Fibroblast of lung (primary cell): ENCODE measurements around the gene CAMK1D. TPM values are rescaled to one million over a fixed set of nuclear protein-coding genes. Genes with fewer than 3 reads are reported as not detected.

Source experiments
- DNase-seq, 2 donors: peaks; one replicate each; pipeline versions ENCODE4 v3.0.0 to v3.0.0-alpha.2; 2010; ENCODE audit warnings: low read depth in 2 of 2
- H2AFZ ChIP-seq: 2 replicates; pipeline ENCODE4 v1.5.1; 2012; ENCODE audit warnings: low read length, control low read depth, inconsistent platforms
- H3K27ac ChIP-seq: 2 replicates; pipeline ENCODE4 v1.5.1; 2011; ENCODE audit warnings: low read length, control low read depth; ENCODE audit not compliant: insufficient read depth
- H3K27me3 ChIP-seq: 2 replicates; pipeline ENCODE4 v1.5.1; 2011; ENCODE audit warnings: mild to moderate bottlenecking, low read length; ENCODE audit not compliant: control insufficient read depth, insufficient read depth
- H3K36me3 ChIP-seq: 2 replicates; pipeline ENCODE4 v1.5.1; 2011; ENCODE audit warnings: low read length; ENCODE audit not compliant: control insufficient read depth, insufficient read depth
- H3K4me1 ChIP-seq: 2 replicates; pipeline ENCODE4 v1.5.1; 2011; ENCODE audit warnings: low read length; ENCODE audit not compliant: control insufficient read depth, insufficient read depth; ENCODE audit errors: extremely low read depth
- H3K4me2 ChIP-seq: 2 replicates; pipeline ENCODE4 v1.5.1; 2011; ENCODE audit warnings: low read length, control low read depth; ENCODE audit not compliant: insufficient read depth; ENCODE audit errors: extremely low read depth
- H3K4me3 ChIP-seq, 4 experiments: fragments of 200-600 bp in 1 of 4; sonication (generic) in 1 of 4; replicated peaks in 1 of 4; 2 replicates each; pipeline ENCODE4 v1.5.1; 2011 to 2016; ENCODE audit warnings: low read length in 4 of 4, low read depth in 3 of 4, mild to moderate bottlenecking in 3 of 4, control low read depth in 2 of 4, inconsistent platforms in 1 of 4, mixed read lengths in 1 of 4; ENCODE audit not compliant: insufficient read depth in 1 of 4; ENCODE audit errors: control extremely low read depth in 1 of 4
- H3K79me2 ChIP-seq: 2 replicates; pipeline ENCODE4 v1.5.1; 2012; ENCODE audit warnings: mild to moderate bottlenecking, low read length, inconsistent platforms; ENCODE audit not compliant: control insufficient read depth, insufficient read depth
- H3K9ac ChIP-seq: 2 replicates; pipeline ENCODE4 v1.5.1; 2011; ENCODE audit warnings: mild to moderate bottlenecking, low read length, control low read depth; ENCODE audit not compliant: insufficient read depth
- H3K9me3 ChIP-seq: 2 replicates; pipeline ENCODE4 v1.5.1; 2012; ENCODE audit warnings: low read depth, low read length; ENCODE audit not compliant: control insufficient read depth, insufficient read depth
- H4K20me1 ChIP-seq: 2 replicates; pipeline ENCODE4 v1.5.1; 2011; ENCODE audit warnings: low read length; ENCODE audit not compliant: control insufficient read depth, insufficient read depth; ENCODE audit errors: extremely low read depth
- EZH2 ChIP-seq: IDR thresholded peaks from 2 replicates; pipeline ENCODE4 v1.5.1; 2012; ENCODE audit warnings: low read length, control low read depth, mild to moderate bottlenecking; ENCODE audit errors: missing control alignments
- polyA plus RNA-seq, 2 donors: library from polyadenylated mRNA; depleted of rRNA in 1 of 2; stranded (reverse) in 1 of 2; unstranded in 1 of 2; fragments of >200 nt; gene quantifications; 2 replicates each; pipeline ENCODE4 v1.2.1, GENCODE V29; 2011 to 2012; ENCODE audit warnings: missing spikeins in 1 of 2
- total RNA-seq: library from RNA; depleted of rRNA; stranded (reverse); fragments of >200 nt; gene quantifications from 2 replicates; pipeline ENCODE4 v1.2.1, GENCODE V29; 2014
- TF ChIP-seq, protein P1 (sequence below), 2 donors: IDR thresholded peaks in 1 of 2; conservative IDR thresholded peaks in 1 of 2; 1 replicate in 1 of 2; 2 replicates in 1 of 2; pipeline ENCODE4 v1.5.1; 2011 to 2012; ENCODE audit warnings: low read length in 2 of 2, control low read depth in 1 of 2, inconsistent platforms in 1 of 2, low read depth in 1 of 2, mild to moderate bottlenecking in 1 of 2

CAMK1D gene
- total and polyA plus RNA-seq, 2 donors (not counting 1 experiment from before 2014, with no cell fraction given) = 2.3 TPM

- H2AFZ ChIP-seq = no peak overlapping the region
- TF ChIP-seq EZH2 = no peak
- TF ChIP-seq, protein P1, sequence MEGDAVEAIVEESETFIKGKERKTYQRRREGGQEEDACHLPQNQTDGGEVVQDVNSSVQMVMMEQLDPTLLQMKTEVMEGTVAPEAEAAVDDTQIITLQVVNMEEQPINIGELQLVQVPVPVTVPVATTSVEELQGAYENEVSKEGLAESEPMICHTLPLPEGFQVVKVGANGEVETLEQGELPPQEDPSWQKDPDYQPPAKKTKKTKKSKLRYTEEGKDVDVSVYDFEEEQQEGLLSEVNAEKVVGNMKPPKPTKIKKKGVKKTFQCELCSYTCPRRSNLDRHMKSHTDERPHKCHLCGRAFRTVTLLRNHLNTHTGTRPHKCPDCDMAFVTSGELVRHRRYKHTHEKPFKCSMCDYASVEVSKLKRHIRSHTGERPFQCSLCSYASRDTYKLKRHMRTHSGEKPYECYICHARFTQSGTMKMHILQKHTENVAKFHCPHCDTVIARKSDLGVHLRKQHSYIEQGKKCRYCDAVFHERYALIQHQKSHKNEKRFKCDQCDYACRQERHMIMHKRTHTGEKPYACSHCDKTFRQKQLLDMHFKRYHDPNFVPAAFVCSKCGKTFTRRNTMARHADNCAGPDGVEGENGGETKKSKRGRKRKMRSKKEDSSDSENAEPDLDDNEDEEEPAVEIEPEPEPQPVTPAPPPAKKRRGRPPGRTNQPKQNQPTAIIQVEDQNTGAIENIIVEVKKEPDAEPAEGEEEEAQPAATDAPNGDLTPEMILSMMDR (conservative IDR thresholded peaks at IDR 0.05 in 1 of 2, IDR thresholded peaks at IDR 0.05 in 1 of 2; ENCODE audit: low read depth in 1 of 2, low read length in 2 of 2) = no peak
- DNase-seq = no peak
These were observed 46.7 kb downstream of the CAMK1D start for GRCh38 chr10:12396093-12396492.

DNA sequence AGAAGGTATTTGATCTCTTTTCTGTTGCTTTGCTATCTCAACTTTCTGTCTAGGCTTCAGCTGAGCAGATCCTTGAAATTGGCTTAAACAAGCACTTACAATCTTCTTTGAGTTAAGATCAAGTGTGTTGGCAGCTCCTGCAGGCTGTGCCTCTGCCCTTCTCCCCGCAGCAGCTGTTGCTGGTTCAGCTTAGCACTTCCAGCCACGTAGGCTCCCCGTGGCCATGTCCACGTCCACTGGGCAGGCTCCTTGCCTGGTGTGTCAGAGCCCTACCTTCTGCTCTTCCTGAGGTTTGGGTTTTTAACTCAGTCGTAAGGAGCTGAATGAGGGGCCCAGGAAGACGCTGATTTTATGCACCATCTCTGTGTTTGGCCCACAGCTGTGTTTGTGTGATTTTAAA lies 47.2 kb downstream of the CAMK1D start:
- Histone ChIP-seq H3K9ac (no peak overlapping the region), H3K79me2 (no peaks in the 10 kb centered on the region), H3K27ac (no peak overlapping the region), H2AFZ (no peak overlapping the region), H3K4me1 (no peaks in the 10 kb centered on the region), H3K4me2 (no peak overlapping the region), H3K9me3 (no peaks in the 10 kb centered on the region), H3K36me3 (no peaks in the 10 kb centered on the region), H4K20me1 (no peaks in the 10 kb centered on the region), H3K27me3 (no peaks in the 10 kb centered on the region), H3K4me3 (no peak overlapping the region)
- peak in 1 of 2 donors; percentile 24 for DNase-seq
- TF ChIP-seq, protein P1 (conservative IDR thresholded peaks at IDR 0.05 in 1 of 2, IDR thresholded peaks at IDR 0.05 in 1 of 2; ENCODE audit: low read depth in 1 of 2, low read length in 2 of 2) = no peak
- TF ChIP-seq EZH2 = no peak

More at GRCh38 chr10:12396093-12396492, 46.7 kb downstream of the CAMK1D start:
- Histone ChIP-seq H3K36me3 (no peaks in the 10 kb centered on the region), H3K4me1 (no peaks in the 10 kb centered on the region), H3K9me3 (no peaks in the 10 kb centered on the region), H3K27me3 (no peaks in the 10 kb centered on the region), H3K27ac (no peak overlapping the region), H3K4me2 (no peak overlapping the region), H3K9ac (no peak overlapping the region), H3K79me2 (no peaks in the 10 kb centered on the region), H4K20me1 (no peaks in the 10 kb centered on the region), H3K4me3 (no peak overlapping the region)

GRCh38 chr10:12397147-12397896 lies 48.0 kb downstream of the CAMK1D start:
- H3K4me2 ChIP-seq = no peak overlapping the region
- H3K79me2 ChIP-seq = no peaks in the 10 kb centered on the region
- no peak overlapping the region for H3K9ac ChIP-seq
- no peak for DNase-seq
- H3K4me1 ChIP-seq = no peaks in the 10 kb centered on the region
- H3K27me3 ChIP-seq = no peaks in the 10 kb centered on the region
- TF ChIP-seq, protein P1 (conservative IDR thresholded peaks at IDR 0.05 in 1 of 2, IDR thresholded peaks at IDR 0.05 in 1 of 2; ENCODE audit: low read depth in 1 of 2, low read length in 2 of 2) = no peak
- no peak for TF ChIP-seq EZH2
- H3K27ac ChIP-seq = no peak overlapping the region
- no peaks in the 10 kb centered on the region for H3K36me3 ChIP-seq
- H2AFZ ChIP-seq = no peak overlapping the region
- H4K20me1 ChIP-seq = no peaks in the 10 kb centered on the region
- H3K9me3 ChIP-seq = no peaks in the 10 kb centered on the region
- H3K4me3 ChIP-seq = no peak overlapping the region
